ENCODE data around the gene CHI3L1.

The CHI3L1 gene

GRCh38 chr1:203199002-203199401 is 12.5 kb upstream of the CHI3L1 start:
- TF ChIP-seq BHLHE40 (IDR thresholded peaks at IDR 0.05; ENCODE audit: borderline replicate concordance) (no peak), PKNOX1 (IDR thresholded peaks at IDR 0.05) (no peak), ARNT (IDR thresholded peaks at IDR 0.05) (no peak), ELF4 (IDR thresholded peaks at IDR 0.05) (no peak), CTBP1 (IDR thresholded peaks at IDR 0.05; ENCODE audit: borderline replicate concordance) (no peak), ZNF384 (IDR thresholded peaks at IDR 0.05) (no peak), SUZ12 (IDR thresholded peaks at IDR 0.05) (no peak), NFRKB (IDR thresholded peaks at IDR 0.05) (no peak), FOXA1 (IDR thresholded peaks at IDR 0.05) (no peak), FOXK2 (IDR thresholded peaks at IDR 0.05) (no peak), LEF1 (IDR thresholded peaks at IDR 0.05; ENCODE audit: borderline replicate concordance) (no peak), L3MBTL2 (conservative IDR thresholded peaks at IDR 0.05) (no peak), TARDBP (IDR thresholded peaks at IDR 0.05) (no peak), HDGF (IDR thresholded peaks at IDR 0.05; ENCODE audit: borderline replicate concordance) (no peak), FOXM1 (IDR thresholded peaks at IDR 0.05; ENCODE audit: borderline replicate concordance) (no peak), SP1 (IDR thresholded peaks at IDR 0.05) (no peak)
- DNase-seq (ENCODE audit: extremely low spot score), result no peak
- POLR2A ChIA-PET, result no interaction called here
- CTCF ChIA-PET, result no interaction called here

GRCh38 chr1:203197625-203198024 is 11.1 kb upstream of the CHI3L1 start:
- DNase-seq (ENCODE audit: extremely low spot score), result no peak
- ChIA-PET CTCF (no interaction called here), POLR2A (no interaction called here)
- TF ChIP-seq ELF4 (IDR thresholded peaks at IDR 0.05) (no peak), ZNF384 (IDR thresholded peaks at IDR 0.05) (no peak), FOXM1 (IDR thresholded peaks at IDR 0.05; ENCODE audit: borderline replicate concordance) (no peak), SP1 (IDR thresholded peaks at IDR 0.05) (no peak)

- no peak for DNase-seq (ENCODE audit: extremely low spot score)
- ChIA-PET CTCF (interaction anchor here (0.7 to 0.8 kb wide), 2 partner anchors 14 to 23 kb away, joined by 3 to 6 read pairs; no protein-coding TSS in a partner anchor), POLR2A (no interaction called here)
- TF ChIP-seq L3MBTL2 (conservative IDR thresholded peaks at IDR 0.05) (no peak), PKNOX1 (IDR thresholded peaks at IDR 0.05) (no peak), ZNF384 (IDR thresholded peaks at IDR 0.05) (no peak), ARNT (IDR thresholded peaks at IDR 0.05) (no peak), NFRKB (IDR thresholded peaks at IDR 0.05) (no peak), LEF1 (IDR thresholded peaks at IDR 0.05; ENCODE audit: borderline replicate concordance) (no peak), FOXM1 (IDR thresholded peaks at IDR 0.05; ENCODE audit: borderline replicate concordance) (no peak), CTBP1 (IDR thresholded peaks at IDR 0.05; ENCODE audit: borderline replicate concordance) (no peak), SP1 (IDR thresholded peaks at IDR 0.05) (no peak), ELF4 (IDR thresholded peaks at IDR 0.05) (no peak), SUZ12 (IDR thresholded peaks at IDR 0.05) (no peak), FOXK2 (IDR thresholded peaks at IDR 0.05) (no peak)
Measured at GRCh38 chr1:203196371-203196770, 9.9 kb upstream of the CHI3L1 start.

- ChIA-PET CTCF (no interaction called here), POLR2A (no interaction called here)
Measured at GRCh38 chr1:203190949-203191348, 4.4 kb upstream of the CHI3L1 start.

GRCh38 chr1:203189951-203190352 is 3.4 kb upstream of the CHI3L1 start:
- TF ChIP-seq SP1 (IDR thresholded peaks at IDR 0.05) (no peak), FOXK2 (IDR thresholded peaks at IDR 0.05) (no peak), ZNF384 (IDR thresholded peaks at IDR 0.05) (no peak), ARNT (IDR thresholded peaks at IDR 0.05) (no peak), L3MBTL2 (conservative IDR thresholded peaks at IDR 0.05) (no peak), TARDBP (IDR thresholded peaks at IDR 0.05) (no peak), PKNOX1 (IDR thresholded peaks at IDR 0.05) (no peak), NFRKB (IDR thresholded peaks at IDR 0.05) (no peak), FOXM1 (IDR thresholded peaks at IDR 0.05; ENCODE audit: borderline replicate concordance) (no peak)
- CTCF ChIA-PET, result interaction anchor here (0.5 to 0.9 kb wide), 3 partner anchors 14 to 72 kb away, joined by 3 read pairs; no protein-coding TSS in a partner anchor
- DNase-seq (ENCODE audit: extremely low spot score), result no peak
- POLR2A ChIA-PET, result no interaction called here

More at GRCh38 chr1:203190949-203191348, 4.4 kb upstream of the CHI3L1 start:
- no peak for TF ChIP-seq PKNOX1 (IDR thresholded peaks at IDR 0.05)
- TF ChIP-seq FOXK2 (IDR thresholded peaks at IDR 0.05), result no peak
- no peak for TF ChIP-seq LEF1 (IDR thresholded peaks at IDR 0.05; ENCODE audit: borderline replicate concordance)
- no peak for TF ChIP-seq L3MBTL2 (conservative IDR thresholded peaks at IDR 0.05)
- no peak for TF ChIP-seq FOXA1 (IDR thresholded peaks at IDR 0.05)
- TF ChIP-seq CTBP1 (IDR thresholded peaks at IDR 0.05; ENCODE audit: borderline replicate concordance), result no peak
- TF ChIP-seq TARDBP (IDR thresholded peaks at IDR 0.05), result no peak
- no peak for TF ChIP-seq HDGF (IDR thresholded peaks at IDR 0.05; ENCODE audit: borderline replicate concordance)
- no peak for TF ChIP-seq ARNT (IDR thresholded peaks at IDR 0.05)
- no peak for TF ChIP-seq BHLHE40 (IDR thresholded peaks at IDR 0.05; ENCODE audit: borderline replicate concordance)
- no peak for TF ChIP-seq SUZ12 (IDR thresholded peaks at IDR 0.05)
- TF ChIP-seq SP1 (IDR thresholded peaks at IDR 0.05), result no peak
- no peak for TF ChIP-seq FOXM1 (IDR thresholded peaks at IDR 0.05; ENCODE audit: borderline replicate concordance)
- TF ChIP-seq ZNF384 (IDR thresholded peaks at IDR 0.05), result no peak
- TF ChIP-seq ELF4 (IDR thresholded peaks at IDR 0.05), result no peak
- TF ChIP-seq NFRKB (IDR thresholded peaks at IDR 0.05), result no peak
- no peak for DNase-seq (ENCODE audit: extremely low spot score)

GRCh38 chr1:203188686-203189232 is 2.3 kb upstream of the CHI3L1 start:
- no peak for DNase-seq (ENCODE audit: extremely low spot score)
- CTCF ChIA-PET, result no interaction called here
- TF ChIP-seq HDGF (IDR thresholded peaks at IDR 0.05; ENCODE audit: borderline replicate concordance) (no peak), LEF1 (IDR thresholded peaks at IDR 0.05; ENCODE audit: borderline replicate concordance) (no peak), ELF4 (IDR thresholded peaks at IDR 0.05) (no peak), FOXA1 (IDR thresholded peaks at IDR 0.05) (no peak), TARDBP (IDR thresholded peaks at IDR 0.05) (no peak), FOXM1 (IDR thresholded peaks at IDR 0.05; ENCODE audit: borderline replicate concordance) (no peak), BHLHE40 (IDR thresholded peaks at IDR 0.05; ENCODE audit: borderline replicate concordance) (no peak), FOXK2 (IDR thresholded peaks at IDR 0.05) (no peak), CTBP1 (IDR thresholded peaks at IDR 0.05; ENCODE audit: borderline replicate concordance) (no peak), PKNOX1 (IDR thresholded peaks at IDR 0.05) (no peak), ZNF384 (IDR thresholded peaks at IDR 0.05) (no peak), ARNT (IDR thresholded peaks at IDR 0.05) (no peak), NFRKB (IDR thresholded peaks at IDR 0.05) (no peak), SUZ12 (IDR thresholded peaks at IDR 0.05) (no peak), L3MBTL2 (conservative IDR thresholded peaks at IDR 0.05) (no peak), SP1 (IDR thresholded peaks at IDR 0.05) (no peak)
- POLR2A ChIA-PET, result no interaction called here
